ENCODE measurements around the gene MSH4.

Gene MSH4

DNA sequence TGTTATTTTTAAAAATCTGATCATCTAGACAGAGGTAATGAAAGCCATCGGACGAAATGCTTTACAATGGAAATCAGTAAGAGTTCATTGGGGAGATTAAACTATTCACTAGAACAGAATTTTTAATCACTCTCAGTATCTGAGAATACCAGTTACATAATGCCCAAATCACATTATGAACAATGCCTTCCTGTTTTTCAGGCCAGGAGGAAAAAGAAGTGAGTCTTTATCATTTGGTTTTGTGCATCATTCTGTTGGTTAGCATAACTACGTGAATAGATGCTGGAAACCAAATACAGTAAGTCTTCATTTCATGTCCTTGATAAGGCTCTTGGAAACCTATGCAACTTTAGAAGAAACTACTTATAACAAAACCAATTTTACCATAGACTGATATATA lies 153.5 kb downstream of the MSH4 start:
- no peak for DNase-seq

DNA sequence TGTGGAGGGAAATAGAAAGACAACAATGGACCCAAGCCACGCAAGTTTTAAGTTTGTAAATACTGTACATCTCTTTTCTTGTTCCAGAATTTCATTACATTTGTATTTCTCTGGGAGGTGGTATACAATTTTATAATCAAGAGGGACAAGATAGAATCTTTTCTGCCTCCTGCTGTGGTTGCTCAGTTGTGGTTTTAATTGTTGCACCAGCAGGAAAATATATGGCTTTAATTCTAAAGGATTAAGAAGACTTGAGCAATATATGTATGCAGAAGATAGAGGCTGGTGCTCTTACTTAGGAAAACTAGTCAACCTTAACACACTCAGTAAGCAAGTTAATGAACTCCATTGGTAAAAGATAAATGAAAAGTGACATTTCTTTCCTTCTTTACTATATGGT lies 155.3 kb downstream of the MSH4 start:
- DNase-seq: no peak

DNA sequence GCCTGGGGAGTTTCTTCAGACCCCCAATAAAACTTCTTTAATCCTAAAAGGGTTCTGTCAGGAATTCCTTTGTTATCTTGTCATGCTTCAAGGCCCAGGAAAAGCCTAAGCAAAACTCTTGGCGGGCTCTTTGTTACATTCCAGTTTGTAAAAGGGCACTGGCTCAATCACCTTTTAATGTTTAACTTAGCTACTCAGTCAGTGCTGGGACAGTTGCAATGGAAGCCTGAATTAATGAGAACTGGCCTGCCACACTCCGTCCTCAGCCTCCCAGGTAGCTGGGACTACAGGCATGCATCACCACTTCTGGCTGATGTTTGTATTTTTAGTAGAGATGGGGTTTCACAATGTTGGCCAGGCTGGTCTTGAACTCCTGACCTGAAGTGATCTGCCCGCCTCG lies 156.8 kb downstream of the MSH4 start:
- DNase-seq: no peak

DNA sequence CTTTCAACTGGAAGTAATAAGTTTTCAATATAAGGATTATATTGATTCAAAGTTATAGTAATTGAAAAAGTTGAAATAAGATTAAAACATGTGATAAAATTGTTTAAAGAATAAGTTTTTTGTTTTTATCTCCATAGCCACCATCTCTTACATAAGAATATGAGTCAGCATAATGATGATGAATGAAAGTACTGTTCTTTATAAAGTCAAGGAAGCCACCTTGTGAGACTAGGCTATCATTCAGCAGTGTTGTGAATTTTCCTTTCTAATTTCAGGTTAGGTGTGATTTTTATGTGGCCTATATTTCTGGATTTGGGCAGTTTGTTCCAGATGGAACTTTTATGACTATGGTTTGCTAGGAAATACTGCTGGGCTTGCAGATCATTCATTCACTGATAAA lies 157.9 kb downstream of the MSH4 start:
- no peak for DNase-seq

Measured in NCI-H510A treated with DMSO at 0.1 percent for 48 hours (cell line).